ENCODE results near the gene TPD52L2.

The TPD52L2 gene

DNA sequence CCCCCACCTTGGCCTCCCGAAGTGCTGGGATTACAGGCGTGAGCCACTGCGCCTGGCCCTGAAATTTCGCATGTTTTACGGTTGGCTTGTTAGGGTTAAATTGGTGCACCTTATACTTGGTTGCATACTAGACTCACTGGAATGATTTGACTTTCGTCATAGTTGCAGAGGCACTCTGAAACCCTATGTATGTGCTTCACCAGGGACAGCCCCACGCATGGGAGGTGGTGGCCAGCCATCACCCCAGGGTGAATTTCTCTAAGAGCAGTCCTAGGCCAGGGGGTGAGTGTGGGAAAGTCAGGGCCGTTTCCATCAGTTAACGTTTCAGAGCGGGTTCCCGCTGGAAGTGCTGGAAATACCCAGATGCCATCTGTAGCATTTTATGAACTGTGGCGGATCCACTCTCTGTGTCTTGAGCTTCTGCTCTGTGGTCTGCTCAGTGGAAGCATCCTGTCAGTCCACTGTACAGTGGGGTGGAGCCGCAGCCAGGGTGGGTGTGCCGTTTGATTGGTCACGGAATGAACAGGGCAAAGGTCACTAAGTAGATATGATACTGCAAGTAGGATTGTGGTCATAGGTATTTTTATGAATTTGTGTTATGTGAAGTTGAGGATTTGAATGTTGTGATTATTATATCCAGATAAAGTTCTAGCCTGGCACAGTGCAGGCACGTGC lies 43.1 kb downstream of the TPD52L2 start:
- no peak overlapping the region for H2AFZ ChIP-seq (ENCODE audit: low read length)
- H3K9me2 ChIP-seq (replicated peaks; ENCODE audit: low read depth, low read length): no peaks in the 10 kb centered on the region
- no peak overlapping the region for H3K4me2 ChIP-seq (ENCODE audit: low read depth, low read length, poor library complexity, severe bottlenecking)
- TF ChIP-seq EZH2phosphoT487 (IDR thresholded peaks at IDR 0.05; ENCODE audit: borderline replicate concordance): no peak
- TF ChIP-seq, protein P1, sequence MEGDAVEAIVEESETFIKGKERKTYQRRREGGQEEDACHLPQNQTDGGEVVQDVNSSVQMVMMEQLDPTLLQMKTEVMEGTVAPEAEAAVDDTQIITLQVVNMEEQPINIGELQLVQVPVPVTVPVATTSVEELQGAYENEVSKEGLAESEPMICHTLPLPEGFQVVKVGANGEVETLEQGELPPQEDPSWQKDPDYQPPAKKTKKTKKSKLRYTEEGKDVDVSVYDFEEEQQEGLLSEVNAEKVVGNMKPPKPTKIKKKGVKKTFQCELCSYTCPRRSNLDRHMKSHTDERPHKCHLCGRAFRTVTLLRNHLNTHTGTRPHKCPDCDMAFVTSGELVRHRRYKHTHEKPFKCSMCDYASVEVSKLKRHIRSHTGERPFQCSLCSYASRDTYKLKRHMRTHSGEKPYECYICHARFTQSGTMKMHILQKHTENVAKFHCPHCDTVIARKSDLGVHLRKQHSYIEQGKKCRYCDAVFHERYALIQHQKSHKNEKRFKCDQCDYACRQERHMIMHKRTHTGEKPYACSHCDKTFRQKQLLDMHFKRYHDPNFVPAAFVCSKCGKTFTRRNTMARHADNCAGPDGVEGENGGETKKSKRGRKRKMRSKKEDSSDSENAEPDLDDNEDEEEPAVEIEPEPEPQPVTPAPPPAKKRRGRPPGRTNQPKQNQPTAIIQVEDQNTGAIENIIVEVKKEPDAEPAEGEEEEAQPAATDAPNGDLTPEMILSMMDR (conservative IDR thresholded peaks at IDR 0.05; ENCODE audit: low read length): no peak
- no peaks in the 10 kb centered on the region for H3K36me3 ChIP-seq (ENCODE audit: insufficient read depth, low read length)
- H3K9ac ChIP-seq (ENCODE audit: low read depth, low read length, poor library complexity, severe bottlenecking): no peak overlapping the region
- H3K4me3 ChIP-seq (ENCODE audit: low read length, poor library complexity, severe bottlenecking): no peak overlapping the region
- peaks cover 21% of the 10 kb centered on the region for H3K4me1 ChIP-seq (ENCODE audit: insufficient read depth, low read length, poor library complexity, severe bottlenecking)
- peaks cover 18% of the 10 kb centered on the region for H4K20me1 ChIP-seq (ENCODE audit: insufficient read depth, low read length, poor library complexity, severe bottlenecking)
- H3K79me2 ChIP-seq (ENCODE audit: insufficient read depth, low read length): peaks cover 79% of the 10 kb centered on the region
- H3F3A ChIP-seq (ENCODE audit: low read depth): peaks cover 5% of the 10 kb centered on the region; the same call in 1 of the 2 replicates
- no peaks in the 10 kb centered on the region for H3K27me3 ChIP-seq (ENCODE audit: insufficient read depth, low read length, poor library complexity, severe bottlenecking)
- H3K9me3 ChIP-seq (ENCODE audit: insufficient read depth, low read depth, low read length): no peaks in the 10 kb centered on the region

DNA sequence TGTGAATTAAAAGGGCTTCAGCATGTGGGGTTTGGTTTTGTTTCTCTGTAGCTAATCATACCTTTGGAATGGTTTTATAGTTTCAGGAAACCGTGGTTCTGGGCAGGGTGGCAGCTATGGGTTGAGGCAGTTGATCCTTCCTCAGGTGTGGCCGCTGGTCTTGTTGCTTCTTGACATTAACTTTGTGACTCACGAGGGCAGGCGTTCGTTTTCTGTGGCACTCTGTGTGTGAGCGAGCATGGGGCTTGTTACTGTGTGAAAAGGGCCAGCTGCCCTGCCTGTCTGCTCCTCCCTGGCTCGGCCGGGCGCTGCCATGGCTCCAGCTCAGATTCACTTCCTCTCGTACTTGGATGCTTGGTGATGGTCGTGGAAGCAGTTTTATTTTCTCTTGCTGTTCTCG lies 46.1 kb downstream of the TPD52L2 start:
- Histone ChIP-seq H3F3A (ENCODE audit: low read depth) (peaks cover 5% of the 10 kb centered on the region; the same call in 1 of the 2 replicates), H3K9me3 (ENCODE audit: insufficient read depth, low read depth, low read length) (no peaks in the 10 kb centered on the region), H3K4me3 (ENCODE audit: low read length, poor library complexity, severe bottlenecking) (peak overlapping the region; percentile 60), H3K9ac (ENCODE audit: low read depth, low read length, poor library complexity, severe bottlenecking) (peak overlapping the region; percentile 53), H2AFZ (ENCODE audit: low read length) (no peak overlapping the region), H3K9me2 (replicated peaks; ENCODE audit: low read depth, low read length) (no peaks in the 10 kb centered on the region), H3K4me1 (ENCODE audit: insufficient read depth, low read length, poor library complexity, severe bottlenecking) (peaks cover 20% of the 10 kb centered on the region), H3K4me2 (ENCODE audit: low read depth, low read length, poor library complexity, severe bottlenecking) (peak overlapping the region; percentile 75), H3K79me2 (ENCODE audit: insufficient read depth, low read length) (peaks cover 87% of the 10 kb centered on the region), H3K27me3 (ENCODE audit: insufficient read depth, low read length, poor library complexity, severe bottlenecking) (no peaks in the 10 kb centered on the region), H4K20me1 (ENCODE audit: insufficient read depth, low read length, poor library complexity, severe bottlenecking) (peaks cover 14% of the 10 kb centered on the region), H3K36me3 (ENCODE audit: insufficient read depth, low read length) (no peaks in the 10 kb centered on the region)
- no peak for TF ChIP-seq EZH2phosphoT487 (IDR thresholded peaks at IDR 0.05; ENCODE audit: borderline replicate concordance)
- TF ChIP-seq, protein P1 (conservative IDR thresholded peaks at IDR 0.05; ENCODE audit: low read length): no peak

DNA sequence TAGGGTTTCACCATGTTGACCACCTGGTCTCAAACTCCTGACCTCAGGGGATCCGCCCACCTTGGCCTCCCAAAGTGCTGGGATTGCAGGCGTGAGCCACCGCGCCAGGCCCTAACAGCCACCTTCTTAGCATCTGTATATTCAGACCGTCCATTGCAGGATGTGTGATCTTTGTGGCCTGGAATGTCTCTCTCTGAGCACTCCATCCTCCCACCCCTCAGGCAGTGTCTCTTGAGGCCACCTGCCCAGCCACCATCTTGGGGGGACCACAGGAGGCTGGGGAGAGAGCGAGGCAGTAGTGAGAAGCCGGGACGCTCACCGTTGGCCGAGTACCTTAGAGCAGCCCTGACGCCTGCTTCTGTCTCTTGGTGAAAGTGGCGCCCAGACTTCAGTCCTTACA lies 48.7 kb downstream of the TPD52L2 start:
- no peak overlapping the region for H2AFZ ChIP-seq (ENCODE audit: low read length)
- H4K20me1 ChIP-seq (ENCODE audit: insufficient read depth, low read length, poor library complexity, severe bottlenecking): peaks cover 12% of the 10 kb centered on the region
- no peak overlapping the region for H3K4me2 ChIP-seq (ENCODE audit: low read depth, low read length, poor library complexity, severe bottlenecking)
- H3K79me2 ChIP-seq (ENCODE audit: insufficient read depth, low read length): peaks cover 79% of the 10 kb centered on the region
- no peaks in the 10 kb centered on the region for H3K27me3 ChIP-seq (ENCODE audit: insufficient read depth, low read length, poor library complexity, severe bottlenecking)
- peaks cover 20% of the 10 kb centered on the region for H3K4me1 ChIP-seq (ENCODE audit: insufficient read depth, low read length, poor library complexity, severe bottlenecking)
- H3K36me3 ChIP-seq (ENCODE audit: insufficient read depth, low read length): peaks cover 6% of the 10 kb centered on the region; the same call in 1 of the 2 replicates
- H3K9ac ChIP-seq (ENCODE audit: low read depth, low read length, poor library complexity, severe bottlenecking): no peak overlapping the region
- H3K9me3 ChIP-seq (ENCODE audit: insufficient read depth, low read depth, low read length): no peaks in the 10 kb centered on the region
- peaks cover 5% of the 10 kb centered on the region; the same call in 1 of the 2 replicates for H3F3A ChIP-seq (ENCODE audit: low read depth)
- H3K9me2 ChIP-seq (replicated peaks; ENCODE audit: low read depth, low read length): no peaks in the 10 kb centered on the region
- TF ChIP-seq EZH2phosphoT487 (IDR thresholded peaks at IDR 0.05; ENCODE audit: borderline replicate concordance): no peak
- TF ChIP-seq, protein P1 (conservative IDR thresholded peaks at IDR 0.05; ENCODE audit: low read length): no peak
- no peak overlapping the region for H3K4me3 ChIP-seq (ENCODE audit: low read length, poor library complexity, severe bottlenecking)

All from Loucy (cell line).